Stimulated activated CD8-positive, alpha-beta memory T cell treated with anti-CD3 and anti-CD28 coated beads, Interleukin-7, amount 100 ng/mL, for 24 hours (primary cell): ENCODE results near the gene PAQR7.

Experiments
- DNase-seq: peaks from one replicate; pipeline ENCODE4 v3.0.0-alpha.2; 2020; ENCODE audit warnings: low read depth

The PAQR7 gene

DNA sequence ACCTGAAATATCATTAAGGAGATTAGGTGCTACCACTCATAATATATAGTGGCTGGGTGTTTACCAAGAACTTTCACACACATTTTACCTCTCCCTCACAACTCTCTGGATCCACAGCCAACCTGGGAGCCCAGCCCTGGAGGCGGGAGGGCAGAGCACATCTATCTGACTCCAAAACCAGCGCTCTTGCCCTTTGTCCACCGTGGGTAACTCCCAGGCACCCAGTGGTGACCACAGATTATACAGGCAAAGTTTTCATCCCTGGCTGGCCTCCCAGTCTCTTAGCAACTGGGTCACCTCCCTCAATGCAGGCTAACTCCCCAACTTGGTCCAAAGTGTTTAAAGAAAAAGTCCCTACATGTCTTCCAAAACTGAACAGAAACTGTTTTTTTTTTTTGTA, 2.4 kb downstream of the PAQR7 start:
- DNase-seq, result no peak

DNA sequence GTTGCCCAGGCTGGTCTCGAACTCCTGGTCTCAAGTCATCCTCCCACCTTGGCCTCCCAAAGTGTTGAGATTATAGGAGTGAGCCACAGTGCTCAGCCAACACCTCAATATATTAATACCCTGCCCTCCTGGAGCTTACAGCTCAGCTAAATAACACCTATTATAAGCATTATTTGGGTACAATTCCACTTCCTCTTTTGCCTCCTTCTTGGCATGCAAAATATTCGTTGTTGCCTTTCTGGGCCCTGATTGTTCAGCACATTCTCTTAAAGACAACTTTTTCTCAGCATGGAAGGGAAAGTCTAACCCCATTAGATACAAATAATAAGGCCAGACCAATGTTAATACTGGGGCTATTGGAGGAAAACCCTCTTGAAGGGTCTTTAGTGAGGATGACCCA, 2.8 kb downstream of the PAQR7 start:
- DNase-seq, result no peak

DNA sequence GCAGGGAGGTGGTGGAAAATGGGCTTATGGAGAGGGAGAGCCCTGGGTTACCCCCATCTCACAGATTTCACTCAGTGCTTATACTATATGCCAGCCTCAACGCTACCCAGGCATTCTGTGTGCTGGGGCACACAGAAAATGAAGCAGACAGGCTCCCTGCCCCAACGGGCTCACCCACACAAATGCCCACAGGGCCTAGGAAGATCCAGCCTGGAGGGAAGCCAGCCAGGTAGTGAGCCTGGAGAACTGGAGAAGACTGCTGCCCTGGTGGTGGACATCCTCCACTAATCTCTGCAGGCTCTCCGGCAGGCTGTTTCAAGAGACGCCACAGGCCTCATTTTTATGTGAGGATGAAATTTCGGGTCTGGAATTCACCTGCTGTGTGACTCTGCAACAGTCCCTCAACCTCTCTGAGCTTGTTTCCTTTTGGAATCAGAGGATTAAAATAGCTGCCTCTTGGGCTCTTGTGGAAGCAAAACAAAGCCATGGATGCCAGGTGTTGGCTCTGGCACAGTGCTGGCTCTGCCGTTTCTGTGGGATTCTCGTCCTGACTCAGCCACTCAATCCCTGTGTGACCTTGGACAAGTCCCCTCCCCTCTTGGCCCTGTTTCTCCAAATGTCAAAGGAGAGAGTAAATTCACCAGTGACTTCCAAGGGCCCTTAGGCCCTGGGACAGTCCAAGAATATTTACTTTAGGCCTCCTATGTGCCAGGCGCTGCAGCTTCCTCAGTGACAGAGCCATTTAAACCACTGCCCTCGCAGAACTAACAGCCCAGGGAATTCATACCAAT, 3.6 kb downstream of the PAQR7 start:
- no peak for DNase-seq

DNA sequence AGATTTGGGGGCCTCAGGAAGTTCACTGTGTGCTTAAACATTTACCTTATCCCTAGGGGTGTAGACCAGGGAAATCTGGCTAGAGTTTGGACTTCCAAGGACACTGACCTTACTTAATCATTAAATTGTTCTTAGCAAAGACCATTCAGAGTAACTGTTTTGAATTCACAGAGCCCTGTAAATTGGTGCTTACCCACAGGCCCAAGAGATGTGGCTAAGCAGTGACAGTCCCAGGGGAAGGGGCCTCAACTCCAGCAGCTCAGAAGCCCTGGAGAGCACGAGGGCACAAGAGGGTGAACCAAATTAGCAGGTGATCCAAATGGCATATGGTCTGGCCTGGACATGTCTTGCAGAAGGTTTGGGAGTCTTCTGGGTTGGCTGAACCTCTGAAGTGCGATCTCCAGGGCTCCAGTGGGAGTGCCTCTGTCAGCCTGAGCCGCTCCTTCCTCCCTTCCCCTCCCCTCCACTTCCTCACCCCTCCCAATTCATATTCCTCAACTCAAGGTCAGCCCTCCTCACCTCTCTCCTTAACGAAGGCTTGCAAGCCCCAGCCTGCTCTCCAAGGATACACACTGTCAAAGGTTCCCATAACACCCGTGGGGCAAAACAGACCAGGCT, 4.3 kb downstream of the PAQR7 start:
- no peak for DNase-seq

DNA sequence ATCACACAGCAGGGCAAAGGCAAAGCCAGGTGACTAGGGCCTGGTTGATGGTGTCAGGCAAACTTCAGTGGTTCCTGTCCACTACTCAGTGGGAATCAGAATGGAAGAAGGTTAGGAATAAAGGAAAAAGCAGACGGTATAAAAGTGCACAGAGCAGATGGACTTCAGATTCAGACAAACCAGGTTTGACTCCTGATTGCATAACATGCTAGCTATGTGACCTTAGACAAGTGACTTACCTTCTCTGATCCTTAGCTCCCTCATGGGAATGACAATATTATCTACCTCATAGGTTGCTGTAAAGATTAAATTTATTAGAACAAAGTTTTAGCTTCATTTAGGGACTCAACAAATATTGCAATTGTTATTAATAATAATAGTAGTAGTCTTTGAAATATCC, 4.9 kb downstream of the PAQR7 start:
- DNase-seq, result no peak

DNA sequence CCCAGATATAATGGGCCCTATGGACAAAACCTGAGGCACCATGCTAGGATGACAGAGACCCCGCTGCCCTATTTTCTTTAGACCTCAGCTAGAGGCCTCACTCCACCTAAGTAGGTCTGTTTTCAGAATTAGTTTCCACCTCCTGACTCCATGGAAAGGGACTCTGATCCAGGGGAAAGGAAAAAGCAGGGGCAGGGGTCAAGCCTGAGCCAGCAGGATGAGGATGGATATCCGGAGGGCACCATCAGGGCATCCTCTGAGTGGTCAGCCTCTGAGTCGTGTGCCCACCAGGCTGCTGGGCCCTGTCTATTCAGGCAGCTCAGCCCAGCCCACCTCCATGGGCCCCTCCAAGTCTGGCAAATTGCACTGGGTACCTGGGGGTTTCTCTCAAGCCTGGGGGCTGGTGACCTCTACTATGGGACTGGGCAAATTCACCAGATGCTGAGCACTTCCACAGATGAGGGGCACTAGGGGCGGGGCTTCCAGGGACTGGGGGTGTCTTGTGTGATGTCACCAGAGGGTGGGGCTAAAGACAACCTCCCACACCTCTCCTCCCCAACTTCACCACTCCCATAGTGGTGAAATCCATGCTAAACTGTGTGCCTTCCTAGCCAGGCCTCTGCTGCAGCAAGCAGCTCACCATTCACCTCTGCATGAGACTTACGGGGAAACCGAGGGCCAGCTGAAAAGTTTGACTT, 5.5 kb downstream of the PAQR7 start:
- no peak for DNase-seq

DNA sequence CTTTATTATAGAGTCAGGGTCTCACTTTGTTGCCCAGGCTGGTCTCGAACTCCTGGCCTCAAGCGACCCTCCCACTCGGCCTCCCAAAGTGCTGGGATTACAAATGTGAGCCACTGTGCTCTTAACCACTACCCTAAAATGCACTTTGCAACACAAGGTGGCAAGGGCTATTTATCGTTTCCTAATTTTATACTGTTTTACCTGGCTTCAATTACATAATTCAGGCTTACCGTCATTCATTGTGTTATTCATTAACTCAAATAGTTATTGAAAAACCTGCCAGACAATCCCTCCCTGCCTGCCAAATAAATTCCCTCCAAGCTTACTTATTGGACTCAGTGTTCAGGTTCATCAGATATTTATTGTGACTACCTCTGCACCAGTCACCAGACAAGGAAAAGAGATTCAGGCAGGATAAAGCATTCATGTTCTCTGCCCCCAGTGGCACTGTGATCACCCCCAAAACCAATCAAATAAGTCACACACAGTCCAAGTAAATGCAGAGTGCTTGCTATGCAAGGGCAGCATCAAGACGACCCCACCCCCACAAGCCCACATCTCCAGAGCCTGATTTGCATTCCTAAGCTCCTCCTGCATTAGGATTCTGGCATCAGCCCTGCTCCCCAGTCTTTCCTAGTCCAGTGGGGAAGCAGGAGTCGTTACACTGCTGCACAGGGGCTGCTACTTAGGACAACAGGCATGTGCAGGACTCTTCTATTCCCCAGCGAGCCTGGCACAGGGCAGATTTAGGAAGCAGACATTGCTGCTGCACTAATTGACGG, 8.1 kb downstream of the PAQR7 start:
- DNase-seq, result no peak

DNA sequence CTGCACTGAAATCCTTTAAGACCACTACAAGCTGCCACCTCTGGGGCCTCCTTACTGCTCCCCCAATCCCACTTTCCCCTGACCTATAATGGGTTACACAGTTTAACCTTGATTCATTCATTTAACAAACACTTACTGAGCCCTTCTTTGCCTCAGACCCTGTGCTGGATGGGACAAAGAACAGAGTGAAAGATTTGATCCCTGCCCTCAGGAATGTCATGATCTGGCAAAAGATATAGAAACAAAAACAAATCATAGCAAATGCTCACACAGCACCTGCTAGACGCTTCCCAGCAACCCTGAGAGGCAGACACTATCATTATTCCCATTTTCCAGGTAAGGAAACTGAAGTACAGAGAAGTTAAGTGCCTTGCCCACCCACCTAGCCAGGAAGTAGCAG, 9.2 kb downstream of the PAQR7 start:
- DNase-seq, result no peak

DNA sequence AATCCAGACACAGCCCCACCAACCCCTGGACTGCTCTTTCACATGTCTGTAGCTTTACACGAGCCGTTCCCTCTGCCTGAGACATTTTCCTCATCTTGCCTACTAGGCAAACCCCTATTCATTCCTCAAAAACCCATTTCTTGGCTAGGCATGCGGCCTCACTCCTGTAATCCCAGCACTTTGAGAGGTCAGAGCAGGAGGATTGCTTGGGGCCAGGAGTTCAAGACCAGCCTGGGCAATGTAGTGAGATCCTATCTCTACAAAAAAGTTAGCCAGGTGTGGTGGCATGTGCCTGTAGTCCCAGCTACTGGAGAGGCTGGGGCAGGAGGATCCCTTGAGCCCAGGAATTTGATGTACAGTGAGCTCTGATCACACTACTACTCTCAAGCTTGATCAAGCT, 11.1 kb downstream of the PAQR7 start:
- DNase-seq, result no peak

DNA sequence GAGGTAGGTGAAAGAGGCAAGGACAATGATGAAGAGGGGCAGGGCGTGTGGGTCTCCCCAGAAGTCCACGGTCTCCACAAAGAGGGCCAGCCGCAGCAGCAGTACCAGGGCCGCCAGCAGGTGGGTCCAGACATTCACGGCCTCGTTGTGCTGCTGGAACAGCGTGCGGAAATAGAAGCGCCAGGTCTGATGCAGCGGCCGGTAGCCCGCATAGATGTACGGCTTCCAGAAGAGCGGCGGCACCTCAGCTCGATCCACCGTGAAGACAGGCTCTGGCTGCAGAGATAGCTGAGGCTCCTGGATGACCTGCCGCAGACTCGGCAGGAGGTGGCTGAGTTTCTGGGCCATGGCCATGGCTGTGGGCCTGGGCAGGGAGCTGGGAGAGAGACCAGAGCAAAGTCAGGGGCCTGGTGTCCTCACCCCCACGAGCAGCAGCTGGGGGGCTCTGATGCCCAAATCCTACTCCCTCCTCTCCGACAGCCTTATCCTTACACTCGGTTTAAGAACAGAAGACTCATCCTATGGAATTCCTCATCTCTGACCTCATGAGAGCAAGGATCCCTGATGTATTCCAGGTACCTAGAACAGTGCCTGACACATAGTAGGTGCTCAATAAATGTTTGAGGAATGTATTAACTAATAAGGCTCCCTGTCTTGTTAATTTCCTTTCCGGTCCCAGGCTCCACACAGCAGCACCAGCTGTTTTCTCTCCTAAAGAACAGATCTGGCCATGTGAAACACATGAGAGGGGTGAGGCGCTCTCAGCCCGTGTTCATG, 11.8 kb downstream of the PAQR7 start:
- DNase-seq, result no peak

DNA sequence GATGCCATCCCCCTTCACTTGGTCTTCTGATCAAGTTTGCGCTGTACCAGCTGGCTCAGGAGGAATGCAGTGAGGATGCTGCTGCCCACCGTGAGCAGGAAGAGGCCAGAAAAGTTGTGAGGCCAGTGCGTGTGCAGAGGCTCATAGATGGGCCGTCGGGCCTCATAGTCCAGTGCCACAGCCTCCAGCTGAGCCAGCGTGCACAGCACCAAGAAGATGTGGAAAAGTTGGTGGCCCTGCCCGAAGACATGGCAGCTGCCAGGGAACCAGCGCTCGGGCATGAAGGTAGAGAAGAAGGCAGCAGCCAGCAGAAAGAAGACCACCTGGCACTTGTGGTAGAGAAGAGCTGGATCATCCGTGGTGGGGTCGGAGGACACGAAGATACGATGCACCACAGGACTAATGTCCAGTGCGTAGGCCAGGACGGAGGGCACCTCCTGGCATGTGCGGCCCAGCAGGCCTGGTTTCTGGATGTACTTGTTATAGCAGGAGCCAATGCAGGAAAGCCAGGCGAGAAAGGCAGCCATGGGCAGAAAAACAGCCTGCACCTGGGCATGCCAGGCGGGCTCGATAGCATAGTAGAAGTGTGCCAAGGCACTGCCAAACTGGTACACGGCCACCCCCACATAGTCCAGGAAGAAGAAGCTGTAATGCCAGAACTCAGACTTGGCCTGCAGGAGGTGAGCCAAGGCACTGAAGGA, 12.6 kb downstream of the PAQR7 start:
- no peak for DNase-seq

DNA sequence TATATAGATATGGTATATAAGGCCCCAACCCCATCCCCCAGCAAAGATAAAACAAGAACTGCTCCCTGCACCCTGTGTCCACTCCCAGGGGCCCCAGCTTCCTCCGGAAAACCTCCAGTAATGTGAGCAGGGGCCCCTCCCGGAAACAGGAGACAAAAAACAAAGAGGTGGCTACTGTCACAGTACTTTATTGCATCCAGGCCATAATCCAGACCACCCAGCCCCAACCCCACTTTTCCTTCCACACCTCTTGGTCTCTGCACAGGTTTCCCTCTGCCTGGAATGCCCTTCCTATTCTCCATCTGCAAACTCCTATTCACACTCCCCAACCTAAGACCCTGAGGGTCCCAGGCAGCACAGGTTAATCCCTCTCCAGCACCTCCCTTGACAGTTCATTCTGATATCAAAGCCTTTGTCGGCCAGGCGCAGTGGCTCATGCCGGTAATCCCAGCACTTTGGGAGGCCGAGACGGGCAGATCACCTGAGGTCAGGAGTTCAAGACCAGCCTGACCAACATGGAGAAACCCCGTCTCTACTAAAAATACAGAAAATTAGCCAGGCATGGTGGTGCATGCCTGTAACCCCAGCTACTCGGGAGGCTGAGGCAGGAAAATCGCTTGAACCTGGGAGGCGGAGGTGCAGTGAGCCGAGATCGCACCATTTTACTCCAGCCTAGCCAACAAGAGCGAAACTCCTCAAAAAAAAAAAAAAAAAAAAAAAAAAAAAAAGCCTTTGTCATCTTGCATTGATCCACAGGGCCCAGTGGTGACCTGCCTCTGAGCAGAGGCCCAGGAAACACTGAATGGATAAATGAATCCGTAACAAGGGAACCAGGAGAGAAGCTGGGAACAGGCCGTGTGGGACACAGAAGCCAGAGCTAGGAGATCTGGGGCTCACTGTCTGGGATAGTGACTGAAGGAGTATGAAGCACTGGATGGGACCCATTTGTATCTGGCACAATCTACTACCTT, 13.9 kb downstream of the PAQR7 start:
- DNase-seq, result no peak

DNA sequence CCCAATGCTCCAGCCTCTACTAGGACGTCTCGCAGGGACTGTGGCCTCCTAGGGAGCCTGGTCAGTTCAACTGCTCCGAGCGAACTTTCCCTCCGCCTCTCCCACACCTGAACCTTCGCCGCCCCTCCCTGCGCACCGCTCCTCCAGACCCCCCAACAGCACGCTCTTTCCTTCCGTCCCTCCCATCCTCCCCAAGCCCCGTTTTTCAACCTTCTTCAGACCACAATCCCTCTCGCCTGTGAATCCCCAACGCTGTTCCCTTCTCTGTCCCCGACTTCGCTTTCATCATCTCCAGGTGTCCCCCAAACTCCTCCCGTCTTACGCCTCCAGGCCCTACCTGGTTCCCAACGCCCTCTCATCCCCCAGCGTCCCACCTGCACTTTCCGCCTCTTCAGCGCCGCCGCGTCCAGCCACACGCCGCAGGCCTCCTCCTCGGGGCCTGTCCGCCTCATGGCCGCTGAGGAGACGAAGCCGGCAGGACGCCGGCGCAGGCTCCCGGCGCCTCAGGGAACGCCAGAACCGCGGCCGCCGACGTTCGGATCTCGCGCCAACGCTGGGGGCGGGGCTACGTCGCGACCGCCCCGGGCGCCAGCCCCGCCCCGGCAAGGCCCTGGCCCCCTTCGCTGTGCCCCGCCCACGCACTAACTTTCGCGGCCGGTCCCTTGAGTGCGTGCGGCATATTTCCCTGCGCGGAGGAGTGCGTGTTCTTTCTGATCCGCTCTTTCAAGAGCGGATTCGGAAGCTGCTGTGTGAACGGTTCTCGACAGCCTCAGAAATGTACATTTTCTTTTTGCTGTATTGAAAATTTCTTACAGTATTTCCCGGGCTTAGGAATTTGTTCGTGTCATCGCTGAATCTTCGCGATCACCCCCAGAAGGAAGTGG, 16.4 kb downstream of the PAQR7 start, which contains the start of gene AUNIP:
Gene AUNIP (minus strand): TSS at position 552 of the 884 bp plus-strand sequence. CDS start 100 bp downstream, at position 452.
- DNase-seq, result peak; percentile 82

DNA sequence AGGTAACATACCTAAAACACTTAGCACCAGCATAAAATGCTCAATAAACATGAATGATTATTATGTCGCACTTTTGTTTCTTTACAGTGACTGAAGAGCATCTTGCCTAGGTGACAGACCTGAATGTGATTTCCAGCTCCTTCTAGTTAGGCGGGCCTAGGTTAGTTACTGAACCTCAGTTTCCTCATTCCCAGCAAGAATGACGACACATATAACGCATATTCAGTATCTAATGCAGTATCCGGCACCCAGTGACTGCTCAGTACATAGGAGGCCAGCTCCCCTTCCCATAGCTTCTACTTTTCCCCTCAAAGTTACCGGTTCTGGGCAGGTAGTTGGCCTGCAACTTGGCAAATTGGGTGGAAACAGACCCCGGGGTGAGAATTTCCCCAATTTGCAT, 17.0 kb downstream of the PAQR7 start:
- DNase-seq, result no peak

DNA sequence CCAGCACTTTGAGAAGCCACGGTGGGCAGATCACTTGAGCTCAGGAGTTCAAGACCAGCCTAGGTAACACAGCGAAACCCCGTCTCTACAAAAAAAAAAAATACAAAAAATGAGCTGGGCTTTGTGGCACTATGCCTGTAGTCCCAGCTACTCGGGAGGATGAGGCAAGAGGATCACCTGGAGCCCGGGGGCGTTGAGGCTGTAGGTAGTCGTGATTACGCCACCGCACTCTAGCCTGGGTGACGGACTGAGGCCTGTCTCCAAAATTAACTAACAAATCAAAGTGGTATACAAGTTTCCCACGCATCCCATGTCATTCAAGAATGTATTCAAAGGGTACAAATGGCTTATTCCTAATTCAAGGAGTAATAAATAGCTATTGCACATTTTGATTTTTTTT, 18.7 kb downstream of the PAQR7 start:
- DNase-seq, result no peak

DNA sequence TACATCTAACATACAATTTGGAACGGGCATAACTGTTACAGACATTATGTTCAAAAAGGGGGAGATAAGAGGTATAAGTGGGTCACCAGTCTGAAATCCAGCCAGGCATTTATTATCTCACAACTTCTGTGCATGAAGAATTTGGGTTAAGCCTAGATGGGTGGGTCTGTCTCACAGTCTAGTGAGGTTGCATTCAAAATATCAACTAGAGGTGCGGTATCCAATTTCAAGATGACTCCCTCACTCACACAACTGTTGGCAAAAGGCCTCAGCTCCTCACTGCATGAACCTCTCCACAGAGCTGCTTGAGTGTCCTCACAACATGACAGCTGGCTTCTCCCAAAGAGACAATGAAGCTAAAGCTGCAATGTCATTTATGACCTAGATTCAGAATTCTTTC, 21.0 kb downstream of the PAQR7 start:
- DNase-seq, result no peak

DNA sequence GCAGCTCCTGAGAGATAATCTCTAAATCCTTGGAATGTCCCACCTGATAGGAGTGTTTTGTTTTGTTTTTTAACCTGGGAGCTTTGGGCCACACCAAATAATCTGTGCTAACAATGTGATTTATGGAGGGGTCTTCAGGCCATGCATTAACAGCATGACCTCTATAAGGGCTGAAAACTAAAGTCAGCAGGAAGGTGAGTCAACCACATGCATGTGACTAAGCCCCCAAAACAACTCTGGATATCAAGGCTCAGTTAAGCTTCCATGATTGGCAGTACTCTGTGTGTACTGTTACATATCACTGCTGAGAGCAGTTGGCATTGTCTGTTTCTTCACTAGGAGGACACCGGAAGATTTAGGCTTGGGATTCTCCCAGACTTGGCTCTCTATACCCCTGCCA, 27.0 kb downstream of the PAQR7 start:
- DNase-seq, result no peak

DNA sequence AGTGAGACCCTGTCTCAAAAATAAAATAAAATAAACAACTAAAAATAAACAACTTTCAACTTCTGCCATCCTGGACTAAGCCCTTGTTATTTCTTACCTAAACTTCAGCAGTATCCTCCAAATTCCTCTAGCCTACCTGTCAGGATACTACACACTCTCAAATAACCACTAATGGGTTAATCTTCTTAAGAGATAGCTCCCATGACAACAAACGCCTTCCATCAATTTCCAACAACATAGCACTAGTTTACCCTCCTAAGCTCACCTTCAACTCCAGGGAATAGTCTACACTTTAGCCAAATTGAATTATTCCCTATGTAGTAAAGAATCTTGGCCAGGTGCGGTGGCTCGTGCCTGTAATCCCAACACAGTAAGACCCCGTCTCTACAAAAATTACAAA, 27.6 kb downstream of the PAQR7 start:
- DNase-seq, result no peak

DNA sequence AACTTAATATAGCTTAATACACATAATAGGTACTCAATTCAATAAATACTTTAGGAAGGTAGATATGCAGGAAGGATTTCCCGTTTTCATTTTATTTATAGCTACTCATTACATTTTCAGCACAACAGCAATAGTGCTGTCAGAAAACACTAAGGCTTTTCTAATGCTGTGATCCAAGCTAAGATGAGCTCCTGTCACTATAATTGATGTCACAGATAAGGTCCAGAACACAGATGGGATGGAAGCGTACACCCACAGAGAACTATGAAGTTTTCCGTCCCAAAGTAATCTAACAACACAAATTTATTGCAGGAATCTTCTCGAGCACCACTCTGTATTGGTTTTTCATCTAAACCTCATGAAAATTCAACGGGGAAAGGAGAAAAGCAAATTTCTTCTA, 29.8 kb downstream of the PAQR7 start:
- DNase-seq, result no peak
